HG02623 (cell line): Measurements from ENCODE around the gene RTL1.

Experiments
- ATAC-seq: cut with Tn5 transposase; IDR thresholded peaks from one replicate; pipeline ENCODE4 v1.9.1; 2021; ENCODE audit warnings: moderate library complexity; ENCODE audit not compliant: unreplicated experiment

The RTL1 gene

DNA sequence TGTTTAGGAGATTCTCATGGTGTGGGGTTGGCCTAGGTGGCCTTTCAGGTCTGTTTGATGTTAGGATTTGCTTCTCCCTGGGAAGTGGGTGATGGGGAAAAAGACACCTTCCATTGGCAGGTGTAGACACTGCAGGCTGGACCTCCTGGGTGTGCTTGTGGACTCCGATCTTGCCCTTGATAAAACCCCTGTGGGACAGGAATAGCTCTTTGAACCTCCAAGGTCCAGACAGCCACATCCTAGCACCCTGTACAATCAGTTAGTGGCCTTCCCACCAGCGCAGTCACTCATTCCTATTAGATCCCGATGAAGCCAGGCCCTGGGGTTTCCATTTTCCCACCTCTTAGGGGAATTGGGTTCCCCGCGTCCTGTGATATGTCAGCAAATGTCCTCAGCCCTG, 49.1 kb downstream of the RTL1 start:
- no peak for ATAC-seq

DNA sequence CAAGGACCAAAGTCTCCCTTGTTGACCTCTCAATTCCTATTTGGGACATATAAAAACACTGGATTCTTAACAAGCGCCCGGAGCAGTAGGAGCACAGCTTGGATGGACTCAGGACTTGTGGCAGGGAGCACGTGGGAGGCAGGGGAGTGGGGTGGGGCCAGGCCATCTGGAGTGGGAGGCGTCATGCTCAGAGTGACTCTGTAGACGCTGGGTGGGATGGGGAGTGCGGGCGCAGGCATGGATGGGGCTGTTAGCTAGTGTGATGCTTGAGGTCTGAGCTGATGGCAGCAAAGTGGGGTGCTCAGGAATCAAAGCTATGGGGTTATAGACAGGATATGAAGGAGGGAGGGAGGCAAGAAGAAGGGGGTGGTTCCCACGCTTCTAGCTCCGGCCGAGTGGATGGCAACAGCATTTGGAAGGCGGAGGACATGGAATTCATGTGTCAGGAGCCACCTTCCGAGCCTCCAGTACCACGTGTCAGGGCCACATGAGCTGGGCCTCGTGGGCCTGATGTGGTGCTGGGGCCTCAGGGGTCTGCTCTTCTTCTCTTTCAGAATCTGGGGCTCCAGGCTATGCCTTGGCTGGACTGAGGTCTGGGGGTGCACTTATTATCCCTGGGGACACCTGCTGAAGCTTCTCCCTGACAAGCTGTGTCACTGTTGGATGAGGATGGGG, 51.4 kb downstream of the RTL1 start:
- no peak for ATAC-seq

DNA sequence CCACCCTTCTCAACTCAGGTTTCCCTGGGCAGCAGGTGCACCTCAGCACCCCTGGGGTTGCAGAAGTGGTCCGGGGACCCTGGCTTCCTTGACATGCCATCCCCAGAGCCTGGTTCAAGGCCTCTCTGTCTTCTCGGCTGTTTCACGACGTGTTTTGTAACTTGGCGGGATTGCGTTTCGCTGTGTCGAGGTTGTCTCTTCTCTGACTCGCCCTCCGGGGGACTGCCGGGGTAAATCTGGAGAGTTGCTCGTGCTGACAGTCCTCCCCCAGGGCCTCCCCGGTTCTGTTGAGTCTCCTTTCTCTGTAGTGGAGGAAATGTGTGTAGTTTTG, 52.0 kb downstream of the RTL1 start:
- ATAC-seq: no peak

DNA sequence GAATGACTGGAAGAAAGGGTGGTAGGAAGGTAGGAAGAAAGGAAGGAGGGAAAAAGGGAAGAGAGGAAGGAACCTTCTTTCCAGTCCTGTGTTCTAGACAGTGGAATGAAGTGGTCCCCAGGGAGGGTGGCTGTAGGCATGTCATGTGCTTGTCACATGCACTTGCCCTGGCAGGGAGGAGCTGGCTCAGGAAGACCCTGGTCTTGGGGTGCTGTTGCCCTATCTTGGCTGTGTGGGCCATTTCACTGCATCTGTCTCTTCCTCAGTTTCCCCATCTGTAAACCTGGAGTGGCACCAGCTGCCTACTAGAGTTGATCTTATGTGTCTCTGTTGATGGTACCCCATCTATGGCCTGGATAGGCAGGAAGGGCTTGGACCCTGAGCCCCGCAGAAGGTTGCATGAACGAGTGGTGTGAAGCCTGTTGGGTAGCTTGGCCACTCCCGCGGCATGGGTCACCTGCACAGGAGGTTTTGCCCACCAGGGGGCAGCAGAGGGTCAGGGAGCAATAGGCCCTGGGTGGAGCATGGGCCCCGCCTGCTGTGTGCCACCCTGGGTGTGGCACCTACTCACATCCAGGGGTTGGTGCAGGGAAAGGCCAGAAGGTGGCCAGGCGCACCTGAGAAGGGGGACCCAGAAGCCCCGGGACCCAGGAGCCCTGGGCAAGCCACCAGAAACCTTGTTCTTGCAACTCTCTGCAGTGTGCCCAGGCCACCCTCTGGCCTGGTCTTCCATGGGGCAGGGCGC, 52.5 kb downstream of the RTL1 start:
- ATAC-seq: no peak

DNA sequence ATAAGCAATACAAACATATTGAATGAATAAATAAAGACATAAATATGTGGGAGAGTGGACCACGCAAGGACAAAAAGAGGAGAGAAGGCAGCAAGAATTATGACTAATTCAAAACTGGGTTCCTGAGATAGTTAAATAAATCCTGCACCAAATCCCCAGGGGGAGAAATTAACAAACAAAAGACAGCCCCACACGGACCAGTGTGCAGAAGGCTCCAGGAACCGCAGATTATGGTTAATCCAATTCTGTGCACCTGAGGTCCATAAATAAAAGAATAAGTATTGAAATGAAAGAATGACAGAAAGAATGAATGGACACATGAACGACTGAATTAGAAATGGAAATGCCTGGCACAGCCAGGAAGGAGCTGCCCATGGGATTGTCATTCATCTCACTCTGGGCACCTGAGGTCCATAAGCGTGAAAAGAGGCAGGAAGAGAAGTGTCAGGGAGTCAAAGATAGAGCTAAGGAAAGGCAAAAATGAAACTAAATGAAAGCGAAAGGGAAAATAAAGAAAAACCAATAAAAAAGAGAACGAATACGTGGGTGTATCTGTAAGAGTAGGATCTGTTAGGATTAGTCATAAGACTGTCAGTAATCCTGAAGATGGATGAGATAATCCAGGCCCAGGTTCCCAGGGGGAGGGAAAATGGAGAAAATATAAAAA, 54.3 kb downstream of the RTL1 start:
- no peak for ATAC-seq

DNA sequence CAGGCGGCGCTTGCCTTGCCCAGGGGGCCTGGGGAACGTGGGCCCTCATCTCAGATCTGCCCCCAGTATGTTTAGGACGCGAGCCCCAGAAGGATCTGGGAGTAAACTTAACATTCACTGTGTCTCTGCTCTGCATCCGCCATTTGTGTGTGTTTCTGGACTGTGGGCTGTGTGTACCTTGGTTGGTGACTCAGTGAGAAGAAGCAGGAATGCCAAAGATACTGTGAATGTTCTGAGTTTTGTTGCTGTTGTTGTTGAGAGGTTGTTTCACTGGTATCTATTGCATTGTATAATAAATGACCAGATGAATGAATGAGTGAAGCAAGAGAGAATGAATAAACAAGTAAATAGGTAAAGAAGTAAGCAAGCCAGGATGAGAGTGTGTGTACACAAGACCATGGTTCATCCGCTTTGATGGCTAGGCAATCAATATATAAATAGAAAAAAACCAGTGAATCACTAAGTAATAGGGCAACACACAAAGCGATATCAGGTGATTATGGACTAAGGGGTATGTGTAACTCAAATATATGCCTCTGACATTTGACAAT, 57.1 kb downstream of the RTL1 start:
- ATAC-seq: no peak

DNA sequence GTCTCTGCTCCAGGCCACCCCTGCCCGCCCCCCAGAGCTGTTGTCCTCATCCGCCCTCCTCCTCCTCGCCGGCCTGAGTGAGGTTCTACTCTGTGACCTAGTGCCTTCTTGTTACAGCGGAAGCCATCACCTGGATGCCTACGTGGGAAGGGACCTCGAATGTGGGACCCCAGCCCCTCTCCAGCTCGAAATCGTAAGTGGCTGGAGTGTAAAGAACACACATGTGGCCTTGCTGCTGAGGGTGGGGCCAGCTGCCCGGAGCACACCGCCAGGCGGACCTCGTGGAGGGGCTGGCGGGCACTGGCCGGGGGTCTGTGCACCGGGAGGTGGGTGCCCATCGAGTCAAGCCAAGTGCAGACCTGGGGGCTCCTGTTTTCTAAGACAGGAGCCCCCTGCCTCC, 58.2 kb downstream of the RTL1 start:
- ATAC-seq: no peak

DNA sequence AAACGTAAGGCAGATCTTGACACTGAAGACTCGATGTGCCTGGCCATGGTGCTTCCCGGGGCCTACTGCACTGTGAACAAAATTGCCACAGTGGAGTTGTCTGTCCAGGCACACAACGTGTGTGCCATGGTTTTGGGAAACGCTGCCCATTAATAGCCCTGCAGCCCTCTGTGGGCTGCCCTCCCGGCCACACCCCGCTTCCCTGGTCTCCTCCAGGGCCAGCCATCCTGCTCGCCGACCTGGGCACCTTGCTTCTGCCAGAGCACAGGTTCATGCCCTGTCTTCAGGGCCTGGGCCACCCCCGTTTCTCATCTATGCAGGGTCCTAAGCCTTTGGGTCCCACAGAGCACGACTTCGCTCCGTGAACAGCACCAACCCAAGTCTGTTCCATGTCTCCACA, 58.7 kb downstream of the RTL1 start:
- no peak for ATAC-seq

DNA sequence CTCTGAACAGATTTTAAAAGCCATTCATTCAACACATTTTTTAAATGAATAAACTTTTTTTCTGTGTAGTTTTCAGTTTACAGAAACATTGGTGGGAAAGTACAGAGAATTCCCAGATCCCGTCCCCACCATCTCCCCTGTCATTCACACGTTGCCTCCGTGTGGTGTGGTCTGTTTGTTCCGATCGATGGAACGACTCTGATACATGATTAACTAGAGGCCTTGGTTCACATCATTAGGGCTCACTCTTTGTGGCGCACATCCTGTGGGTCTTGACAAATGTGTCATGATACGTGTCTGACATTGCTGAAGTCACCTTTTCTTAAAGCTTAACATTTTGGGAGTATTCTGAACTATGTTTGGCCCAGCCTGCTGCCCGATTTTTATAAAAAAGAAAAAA, 59.1 kb downstream of the RTL1 start:
- no peak for ATAC-seq

DNA sequence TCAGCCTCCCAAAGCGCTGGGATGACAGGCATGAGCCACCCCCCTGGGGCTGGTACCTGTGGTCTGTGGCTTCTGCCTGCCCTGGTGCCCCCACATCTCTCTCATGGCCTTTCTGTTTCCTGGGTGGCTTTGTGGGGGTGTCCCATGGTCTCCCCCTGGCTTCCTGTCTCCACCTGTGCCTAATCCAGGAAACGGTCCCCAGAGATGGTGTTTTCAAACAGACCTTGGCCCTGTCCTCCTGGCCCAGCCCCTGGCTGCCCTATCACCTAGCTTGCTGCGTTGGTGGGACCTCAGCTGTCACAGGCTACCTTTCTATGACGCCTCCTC, 59.5 kb downstream of the RTL1 start:
- ATAC-seq: no peak

DNA sequence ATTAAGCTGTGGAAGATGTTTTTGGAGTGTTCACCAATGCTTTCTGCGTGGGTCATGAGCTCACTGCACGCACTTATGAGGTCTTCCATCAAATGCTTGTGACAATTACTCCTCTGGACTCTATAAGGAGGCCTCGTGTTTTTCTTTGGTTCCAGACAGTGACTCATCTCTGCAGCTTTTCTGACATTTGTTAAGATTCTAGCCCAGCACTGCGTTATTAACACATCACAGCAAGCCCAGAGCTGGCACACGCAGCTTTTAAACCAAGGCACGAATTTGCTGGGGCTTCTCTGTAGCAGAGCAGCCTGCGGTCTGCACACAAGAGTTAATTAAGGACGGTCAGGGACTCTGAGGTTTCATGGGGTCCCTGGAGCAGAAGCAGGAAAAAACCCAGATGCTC, 60.7 kb downstream of the RTL1 start:
- no peak for ATAC-seq

DNA sequence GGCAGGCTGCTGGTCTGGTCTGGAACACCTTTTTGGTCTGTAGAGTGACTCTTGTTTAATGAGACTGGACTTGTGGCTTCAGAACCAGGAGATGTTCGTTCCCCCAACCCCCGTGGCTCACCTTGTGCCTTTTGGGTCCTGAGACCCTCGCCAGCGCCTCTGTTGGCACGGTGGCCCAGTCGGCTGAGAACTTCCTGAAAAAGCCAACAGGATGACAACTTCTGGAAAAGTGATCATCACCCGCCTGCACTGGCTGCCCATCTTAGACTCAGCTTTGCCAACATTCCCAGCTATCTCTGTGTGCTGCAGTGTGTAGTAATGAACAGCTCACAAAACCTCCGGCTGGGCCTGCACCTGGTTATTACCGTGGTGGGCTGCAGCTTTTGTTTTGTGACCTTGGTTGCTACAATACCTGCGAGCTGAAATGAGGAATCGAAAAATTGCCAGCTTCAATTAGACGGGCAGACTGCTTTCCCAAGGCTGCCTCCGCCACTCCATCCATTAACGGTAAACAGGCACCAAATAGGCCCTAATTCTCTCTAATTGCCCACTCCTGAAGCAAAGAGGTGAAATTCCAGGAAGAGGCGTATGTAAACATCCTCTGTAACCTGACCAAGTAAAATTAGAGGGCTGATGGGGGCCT, 61.6 kb downstream of the RTL1 start:
- ATAC-seq: no peak

DNA sequence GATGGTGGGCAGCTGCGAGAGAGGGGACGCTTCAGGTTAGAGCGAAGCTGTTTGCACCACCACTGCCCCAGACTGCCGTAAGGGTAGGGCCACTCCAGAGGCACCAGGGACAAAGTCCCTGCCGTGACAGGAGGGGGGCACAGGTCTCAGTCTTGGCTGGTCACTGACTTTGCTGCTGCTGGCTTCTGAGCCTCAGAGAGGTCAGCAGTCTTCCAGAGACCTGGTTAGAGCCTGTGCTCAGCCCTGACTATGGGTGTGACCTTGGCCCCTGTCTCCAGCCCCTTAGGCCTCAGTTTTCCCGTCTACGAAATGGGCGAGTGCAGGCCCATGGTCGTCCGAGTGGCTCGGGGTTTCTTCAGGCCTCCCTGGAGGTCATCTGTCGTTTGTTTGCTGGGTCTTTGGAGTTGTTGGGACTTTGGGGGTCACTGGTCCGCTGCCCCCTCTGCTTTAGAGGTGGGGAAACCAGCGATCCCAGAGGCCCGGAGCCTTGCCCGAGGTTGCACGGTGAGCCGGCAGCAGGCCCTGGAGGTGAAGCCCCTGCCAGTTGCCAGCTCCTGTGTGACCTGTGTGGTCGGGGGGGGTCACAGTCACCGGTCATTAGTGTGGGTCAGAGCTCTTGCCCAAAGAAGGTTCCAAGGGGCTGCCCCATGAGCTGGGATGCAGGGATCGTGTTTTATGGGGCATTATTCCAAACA, 62.3 kb downstream of the RTL1 start:
- ATAC-seq: no peak

DNA sequence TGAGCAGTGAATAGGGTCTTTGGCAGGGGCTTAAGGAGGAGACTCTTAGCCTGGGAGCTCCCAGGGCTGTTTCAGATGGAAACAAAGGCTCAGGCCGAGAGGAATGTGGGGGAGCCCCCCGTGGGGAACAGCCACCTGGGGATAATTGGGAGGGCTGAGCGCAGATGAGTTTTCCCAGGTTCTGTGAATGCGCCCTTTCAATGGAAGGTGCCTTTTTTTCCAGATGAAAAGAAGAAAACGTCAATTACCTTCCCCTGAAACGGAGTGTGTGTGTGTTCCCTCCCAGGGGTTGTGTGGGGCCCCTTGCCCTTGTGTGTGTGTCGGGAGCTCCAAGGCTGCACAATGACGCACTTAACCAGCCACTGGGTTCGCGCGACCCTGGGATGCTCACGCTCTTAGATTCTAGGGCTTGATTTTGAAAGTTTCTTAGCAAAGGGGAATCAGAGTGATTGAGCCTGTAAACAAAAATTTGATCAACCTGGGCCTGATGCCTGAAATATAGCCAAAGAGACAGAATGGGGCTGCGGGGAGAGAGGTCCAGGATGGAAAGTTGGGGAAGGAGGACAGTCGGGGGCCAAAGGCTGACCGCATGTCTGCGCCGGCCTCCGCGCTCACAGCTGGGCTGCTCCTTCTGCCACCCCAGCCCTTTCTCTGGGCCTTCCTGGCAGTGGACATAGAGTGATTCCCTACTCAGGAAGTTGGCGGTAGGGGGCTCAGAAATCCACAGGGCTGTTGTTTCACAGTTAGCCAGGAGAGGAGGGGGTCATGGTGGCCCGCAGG, 63.0 kb downstream of the RTL1 start:
- ATAC-seq: no peak

DNA sequence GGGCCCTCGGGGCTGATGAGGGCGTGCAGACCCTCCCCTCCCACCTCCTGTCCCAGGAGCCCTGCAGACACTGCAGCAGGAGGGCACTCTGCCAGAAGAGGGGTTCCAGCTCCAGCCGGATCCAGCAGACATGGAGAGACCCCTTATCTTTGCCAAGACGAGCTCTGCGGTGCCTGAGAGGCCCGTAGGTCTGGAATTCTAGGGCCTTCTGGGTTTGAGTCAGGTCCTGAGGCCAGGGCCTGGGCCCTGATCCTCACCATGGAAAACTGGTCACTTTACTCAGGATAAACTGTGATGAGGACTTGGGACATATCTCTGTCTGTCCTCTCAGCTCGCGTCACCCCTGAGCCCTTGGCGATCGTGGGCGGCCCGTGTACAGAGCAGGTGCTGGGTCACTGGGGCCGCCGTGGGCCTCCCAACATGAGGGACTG, 63.8 kb downstream of the RTL1 start:
- no peak for ATAC-seq

DNA sequence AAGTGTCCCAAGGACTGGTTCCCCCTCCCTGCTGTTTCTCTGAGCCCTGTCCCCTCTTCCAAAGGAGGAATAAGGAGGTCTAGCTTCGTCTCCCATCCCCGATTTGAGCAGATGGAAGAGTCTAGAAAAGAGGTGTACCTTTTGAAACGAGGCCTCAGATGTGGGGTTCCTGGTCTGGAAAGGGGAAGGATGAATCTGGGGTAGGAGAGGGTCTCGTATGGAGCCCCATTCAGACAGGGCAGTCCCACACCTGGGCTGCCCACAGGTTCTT, 64.3 kb downstream of the RTL1 start:
- ATAC-seq: no peak

DNA sequence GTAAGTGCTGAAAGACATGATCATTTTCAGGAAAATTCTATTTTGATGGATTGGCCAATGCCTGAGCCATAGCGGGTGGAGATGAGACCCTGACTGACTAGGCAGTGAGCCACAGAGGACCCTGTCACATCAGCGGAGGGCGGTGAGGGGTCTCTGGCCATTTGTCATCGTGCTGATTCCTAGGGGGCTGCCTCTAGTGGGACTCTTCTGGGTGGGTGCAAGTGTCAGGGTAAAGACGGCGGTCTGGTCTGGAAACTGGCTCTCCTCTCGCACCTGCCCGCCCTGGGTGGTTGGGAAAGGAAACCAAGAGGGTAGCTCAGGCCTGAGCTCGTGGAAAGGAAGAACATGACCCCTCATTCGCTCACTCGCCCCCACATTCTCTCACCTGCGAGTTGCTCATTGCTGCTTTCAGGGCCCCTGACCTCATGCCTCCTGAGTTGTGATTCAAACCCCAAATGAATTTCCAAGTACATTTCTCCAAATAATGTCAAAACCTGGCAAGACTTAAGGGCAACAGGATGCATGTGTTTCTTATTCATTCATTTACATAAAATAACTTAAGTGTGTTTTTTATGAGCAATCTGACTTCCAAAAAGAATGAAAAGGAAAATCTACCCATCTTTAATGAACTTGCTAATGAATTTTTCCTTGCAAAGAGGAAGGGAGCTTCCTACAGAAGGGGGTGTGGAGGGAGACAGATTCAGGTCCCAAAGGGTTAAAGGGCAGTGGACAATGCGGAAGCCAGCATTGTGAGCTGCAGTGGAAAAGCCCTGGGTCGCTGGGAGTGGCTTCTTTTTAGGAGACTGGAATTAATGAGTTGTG, 64.8 kb downstream of the RTL1 start:
- no peak for ATAC-seq

DNA sequence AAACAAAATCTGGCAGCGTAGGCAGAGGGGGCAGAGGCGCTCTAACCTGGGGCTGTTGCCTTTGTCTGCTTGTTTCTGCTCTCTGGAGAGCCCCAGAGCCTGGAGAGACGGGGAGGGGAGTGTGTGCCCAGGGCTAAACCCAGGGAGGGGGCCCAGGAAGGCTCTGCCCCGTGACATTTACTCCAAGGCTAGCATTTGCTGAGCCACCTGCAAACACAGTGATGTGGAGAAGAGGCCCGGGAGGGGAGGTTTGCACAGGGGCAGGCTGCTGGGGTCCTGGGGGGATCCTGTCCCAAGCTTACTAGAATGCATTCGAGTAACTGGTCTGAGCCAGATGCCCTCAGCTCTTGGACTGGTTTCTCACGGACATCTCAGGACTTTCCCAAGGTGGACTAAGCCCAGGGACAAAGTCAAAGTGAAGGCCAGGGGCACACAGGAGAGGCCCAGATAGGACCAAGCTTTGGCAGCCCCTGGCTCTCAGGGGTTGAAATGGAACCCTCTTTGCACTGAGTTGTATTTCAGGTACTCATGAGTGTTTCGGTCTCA, 65.6 kb downstream of the RTL1 start:
- no peak for ATAC-seq
